ENCODE results near the gene HMGCS1.
"Not testable (repeated sequence)": the region's sequence is repeated elsewhere in the genome, so short reads cannot be mapped to it uniquely, and the experiment has no call there.

HMGCS1 gene

DNA sequence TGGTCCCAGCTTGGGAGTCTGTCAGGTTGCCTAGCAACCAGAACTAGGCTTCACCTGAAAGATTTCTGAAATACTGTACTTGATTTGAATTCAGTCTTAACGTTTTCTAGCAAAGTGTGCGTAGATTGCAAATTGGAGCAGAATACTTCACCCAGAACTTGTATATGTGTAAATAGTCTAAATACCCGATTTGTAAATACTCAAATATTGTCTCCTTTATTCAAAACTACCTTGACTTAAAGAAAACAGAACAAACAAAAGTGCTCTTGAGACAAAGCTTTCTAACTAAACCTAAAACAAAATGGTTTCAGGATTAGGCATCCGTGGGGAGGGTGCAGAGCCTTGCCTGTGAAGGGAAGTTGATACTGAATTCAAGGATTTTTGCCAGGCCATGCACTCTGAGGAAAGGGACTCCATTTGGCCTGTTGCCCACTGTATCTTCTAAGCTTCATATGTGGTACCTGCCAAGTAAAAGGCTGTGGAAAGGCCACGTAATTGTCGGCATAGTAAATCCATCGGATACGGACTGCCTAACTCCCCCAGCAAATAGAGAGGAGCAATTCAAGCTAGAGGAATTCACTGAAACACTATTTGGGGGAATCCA, 744 bp upstream of the HMGCS1 start:
- peak overlapping the region; percentile 79 for H3K4me3 ChIP-seq (ENCODE audit: low read depth, low read length)

GRCh38 chr5:43312699-43313034, 545 bp downstream of the HMGCS1 start:
- H3K4me3 ChIP-seq (ENCODE audit: low read depth, low read length), result peak overlapping the region; percentile 79
- no peak for TF ChIP-seq CTCF (IDR thresholded peaks at IDR 0.05; ENCODE audit: control insufficient read depth, extremely low read depth, insufficient read depth)
- no peak for DNase-seq (ENCODE audit: low read depth)

More for the DNA sequence above, 744 bp upstream of the HMGCS1 start:
- no peak for TF ChIP-seq CTCF (IDR thresholded peaks at IDR 0.05; ENCODE audit: control insufficient read depth, extremely low read depth, insufficient read depth)
- DNase-seq (ENCODE audit: low read depth), result no peak

GRCh38 chr5:43312076-43312661, 1.0 kb downstream of the HMGCS1 start:
- DNase-seq (ENCODE audit: low read depth), result no peak
- no peak for TF ChIP-seq CTCF (IDR thresholded peaks at IDR 0.05; ENCODE audit: control insufficient read depth, extremely low read depth, insufficient read depth)
- H3K4me3 ChIP-seq (ENCODE audit: low read depth, low read length), result peak overlapping the region; percentile 79

- peak; percentile 48 for DNase-seq (ENCODE audit: low read depth)
- no peak overlapping the region for H3K4me3 ChIP-seq (ENCODE audit: low read depth, low read length)
- TF ChIP-seq CTCF (IDR thresholded peaks at IDR 0.05; ENCODE audit: control insufficient read depth, extremely low read depth, insufficient read depth), result no peak
These were observed 3.6 kb downstream of the HMGCS1 start for GRCh38 chr5:43309637-43310036.

DNA sequence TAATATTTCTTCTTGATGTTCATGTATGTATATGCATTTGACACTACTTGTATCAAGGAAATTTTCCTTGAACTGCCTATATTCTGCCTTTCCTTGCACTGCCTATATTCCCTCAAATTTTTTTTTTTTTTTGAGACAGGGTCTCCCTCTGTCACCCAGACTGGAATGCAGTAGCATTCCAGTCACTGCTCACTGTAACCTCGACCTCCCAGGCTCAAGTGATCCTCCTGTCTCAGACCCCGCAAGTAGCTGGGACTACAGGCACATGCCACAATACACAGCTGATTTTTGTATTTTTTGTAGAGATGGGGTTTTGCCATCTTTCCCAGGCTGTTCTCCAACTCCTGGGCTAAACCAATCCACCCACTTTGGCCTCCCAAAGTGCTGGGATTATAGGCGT, 4.1 kb downstream of the HMGCS1 start:
- TF ChIP-seq CTCF (IDR thresholded peaks at IDR 0.05; ENCODE audit: control insufficient read depth, extremely low read depth, insufficient read depth), result no peak
- H3K4me3 ChIP-seq (ENCODE audit: low read depth, low read length), result no peak overlapping the region
- no peak for DNase-seq (ENCODE audit: low read depth)

DNA sequence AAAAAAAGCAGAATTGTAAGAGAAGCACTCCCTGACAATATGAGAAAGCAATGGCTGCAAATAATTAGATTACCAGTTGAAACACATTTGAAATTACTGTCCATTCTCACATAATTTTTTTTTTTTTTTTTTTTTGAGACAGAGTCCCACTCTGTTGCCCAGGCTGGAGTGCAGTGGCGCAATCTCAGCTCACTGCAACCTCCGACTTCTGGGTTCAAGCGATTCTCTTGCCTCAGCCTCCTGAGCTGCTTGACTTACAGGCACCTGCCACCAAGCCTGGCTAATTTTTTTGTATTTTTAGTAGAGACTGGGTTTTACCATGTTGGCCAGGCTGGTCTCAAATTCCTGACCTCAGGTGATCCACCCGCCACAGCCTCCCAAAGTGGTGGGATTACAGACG, 6.3 kb downstream of the HMGCS1 start:
- not testable (repeated sequence) for H3K4me3 ChIP-seq (ENCODE audit: low read depth, low read length); DNase-seq (ENCODE audit: low read depth)

DNA sequence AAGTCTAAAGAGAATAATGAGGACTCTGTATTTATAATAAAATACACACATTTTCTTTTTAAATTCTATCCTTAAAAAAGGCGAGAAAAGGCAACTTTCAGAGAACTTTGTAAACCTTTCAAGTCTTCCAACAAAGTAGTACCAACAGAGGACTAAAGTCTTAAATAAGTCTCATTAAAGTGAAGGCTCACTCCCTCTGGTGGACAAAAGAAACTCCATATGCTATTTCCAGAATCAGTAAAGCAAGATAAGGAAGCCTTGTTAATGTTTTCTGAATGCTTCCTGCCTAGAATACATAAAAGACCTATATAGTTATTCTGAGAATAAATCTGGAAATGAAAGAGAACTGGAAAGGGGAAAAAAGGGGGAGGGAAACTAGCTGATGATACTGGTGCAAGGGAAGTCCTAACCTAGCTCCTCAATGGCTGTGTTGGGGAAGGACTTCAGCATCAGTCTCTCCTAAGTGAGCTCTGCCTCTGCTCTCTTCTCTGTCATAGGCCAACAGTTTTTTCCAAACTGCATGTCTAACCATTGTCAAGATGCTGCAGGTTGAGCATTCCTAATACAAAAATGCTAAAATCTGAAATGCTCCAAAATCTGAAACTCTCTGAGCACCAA, 7.2 kb downstream of the HMGCS1 start:
- DNase-seq (ENCODE audit: low read depth), result peak; percentile 46
- TF ChIP-seq CTCF (IDR thresholded peaks at IDR 0.05; ENCODE audit: control insufficient read depth, extremely low read depth, insufficient read depth), result peak; percentile 69
- H3K4me3 ChIP-seq (ENCODE audit: low read depth, low read length), result no peak overlapping the region

All from LNCaP clone FGC (cell line).